Neural progenitor cell (in vitro differentiated cells): ENCODE measurements around the gene COL8A1. TPM values are rescaled to one million over a fixed set of nuclear protein-coding genes. Genes with fewer than 3 reads are reported as not detected.

Experiments used
- DNase-seq: peaks from one replicate; pipeline ENCODE4 v3.0.0-alpha.2; 2016; ENCODE audit warnings: low spot score
- H2AFZ ChIP-seq: fragments of 200-600 bp; sonication (generic); replicated peaks from 2 replicates; pipeline ENCODE4 v1.6.1; 2016; ENCODE audit warnings: antibody characterized with exemption
- H3F3A ChIP-seq: fragments of 200-600 bp; sonication (generic); 2 replicates; pipeline ENCODE4 v1.6.1; 2016; ENCODE audit warnings: antibody characterized with exemption, low read depth
- H3K27ac ChIP-seq: fragments of 200-600 bp; sonication (generic); 2 replicates; pipeline ENCODE4 v1.5.1; 2016; ENCODE audit warnings: mild to moderate bottlenecking
- H3K27me3 ChIP-seq: fragments of 200-600 bp; sonication (generic); 2 replicates; pipeline ENCODE4 v1.6.1; 2016; ENCODE audit warnings: mild to moderate bottlenecking, moderate library complexity
- H3K36me3 ChIP-seq: fragments of 200-600 bp; sonication (generic); 2 replicates; pipeline ENCODE4 v1.5.1; 2016
- H3K4me1 ChIP-seq: fragments of 200-600 bp; sonication (generic); 2 replicates; pipeline ENCODE4 v1.6.1; 2016; ENCODE audit warnings: mixed run types
- H3K4me2 ChIP-seq: fragments of 200-600 bp; sonication (generic); 2 replicates; pipeline ENCODE4 v1.6.1; 2016
- H3K4me3 ChIP-seq: fragments of 200-600 bp; sonication (generic); 2 replicates; pipeline ENCODE4 v1.5.1; 2016
- H3K79me2 ChIP-seq: fragments of 200-600 bp; sonication (generic); 2 replicates; pipeline ENCODE4 v1.6.1; 2016; ENCODE audit warnings: low read depth
- H3K9ac ChIP-seq: fragments of 200-600 bp; sonication (generic); 2 replicates; pipeline ENCODE4 v1.6.1; 2016
- H3K9me3 ChIP-seq: fragments of 200-600 bp; sonication (generic); 2 replicates; pipeline ENCODE4 v1.5.1; 2016; ENCODE audit warnings: low read depth
- H4K20me1 ChIP-seq: fragments of 200-600 bp; sonication (generic); 2 replicates; pipeline ENCODE4 v1.6.1; 2016; ENCODE audit warnings: low read depth
- H3K27ac Mint-ChIP-seq: 3 replicates; pipeline ENCODE4 v1.8.0; 2021; ENCODE audit warnings: mixed read lengths
- H3K27me3 Mint-ChIP-seq: 2 replicates; pipeline ENCODE4 v1.8.0; 2022; ENCODE audit warnings: low read depth, mild to moderate bottlenecking, inconsistent platforms, moderate library complexity, mixed read lengths; ENCODE audit not compliant: insufficient read depth
- H3K36me3 Mint-ChIP-seq: 3 replicates; pipeline ENCODE4 v1.8.0; 2021; ENCODE audit warnings: mixed read lengths
- H3K4me1 Mint-ChIP-seq: 3 replicates; pipeline ENCODE4 v1.8.0; 2021; ENCODE audit warnings: mixed read lengths
- H3K4me3 Mint-ChIP-seq: 3 replicates; pipeline ENCODE4 v1.8.0; 2021; ENCODE audit warnings: mild to moderate bottlenecking, moderate library complexity, mixed read lengths
- H3K9me3 Mint-ChIP-seq: 3 replicates; pipeline ENCODE4 v1.8.0; 2020; ENCODE audit warnings: mixed read lengths
- CTCF ChIP-seq: fragments of 200-600 bp; sonication (generic); IDR thresholded peaks from 2 replicates; pipeline ENCODE4 v1.5.1; 2017; ENCODE audit warnings: antibody characterized with exemption, mild to moderate bottlenecking
- EZH2 ChIP-seq: fragments of 200-600 bp; sonication (generic); IDR thresholded peaks from 2 replicates; pipeline ENCODE4 v1.6.1; 2017; ENCODE audit warnings: antibody characterized with exemption, mild to moderate bottlenecking, moderate library complexity
- EZH2phosphoT487 ChIP-seq: fragments of 200-600 bp; sonication (generic); IDR thresholded peaks from 2 replicates; pipeline ENCODE4 v1.6.1; 2017; ENCODE audit warnings: antibody characterized with exemption
- total RNA-seq: library from RNA; depleted of rRNA; stranded (reverse); fragments of >200 nt; gene quantifications from 2 replicates; pipeline ENCODE4 v1.2.3, GENCODE V29; 2015; ENCODE audit warnings: low replicate concordance

The COL8A1 gene
- total RNA-seq, 1 donor from 2014 or later = not detected

- H3K79me2 ChIP-seq = no peaks in the 10 kb centered on the region
- no peaks in the 10 kb centered on the region for H3K9me3 Mint-ChIP-seq
- TF ChIP-seq EZH2phosphoT487 (no peak), CTCF (no peak), EZH2 (no peak)
- H3K27ac Mint-ChIP-seq = no peak overlapping the region
- H3K36me3 Mint-ChIP-seq = no peaks in the 10 kb centered on the region
- peaks cover 3% of the 10 kb centered on the region for H3K4me1 Mint-ChIP-seq
- no peaks in the 10 kb centered on the region for H3K36me3 ChIP-seq
- DNase-seq = no peak
- H2AFZ ChIP-seq = no peak overlapping the region
- H4K20me1 ChIP-seq = no peaks in the 10 kb centered on the region
- H3K9me3 ChIP-seq = no peaks in the 10 kb centered on the region
- H3K4me3 Mint-ChIP-seq = no peak overlapping the region
- no peaks in the 10 kb centered on the region for H3K4me1 ChIP-seq
- H3K9ac ChIP-seq = no peak overlapping the region
- no peaks in the 10 kb centered on the region for H3K27me3 ChIP-seq
- H3K4me2 ChIP-seq = no peak overlapping the region
- H3K27me3 Mint-ChIP-seq = peaks cover 3% of the 10 kb centered on the region
- H3K27ac ChIP-seq = no peak overlapping the region
- no peak overlapping the region for H3K4me3 ChIP-seq
- no peaks in the 10 kb centered on the region for H3F3A ChIP-seq
These were observed 27.8 kb downstream of the COL8A1 start for GRCh38 chr3:99666201-99666600.

GRCh38 chr3:99668044-99668443 lies 29.6 kb downstream of the COL8A1 start:
- H3K9me3 Mint-ChIP-seq = no peaks in the 10 kb centered on the region
- no peaks in the 10 kb centered on the region for H3K79me2 ChIP-seq
- DNase-seq = no peak

GRCh38 chr3:99669879-99670555 lies 31.6 kb downstream of the COL8A1 start:
- no peaks in the 10 kb centered on the region for H3K36me3 ChIP-seq
- H3K9me3 ChIP-seq = no peaks in the 10 kb centered on the region
- Mint-ChIP-seq H3K27ac (no peak overlapping the region), H3K4me3 (no peak overlapping the region), H3K36me3 (no peaks in the 10 kb centered on the region), H3K9me3 (no peaks in the 10 kb centered on the region), H3K4me1 (peaks cover 3% of the 10 kb centered on the region), H3K27me3 (peaks cover 2% of the 10 kb centered on the region)
- TF ChIP-seq EZH2 (no peak), EZH2phosphoT487 (no peak), CTCF (no peak)
- no peak overlapping the region for H2AFZ ChIP-seq
- no peak overlapping the region for H3K4me2 ChIP-seq
- no peaks in the 10 kb centered on the region for H4K20me1 ChIP-seq
- H3K79me2 ChIP-seq = no peaks in the 10 kb centered on the region
- H3K27ac ChIP-seq = no peak overlapping the region
- no peaks in the 10 kb centered on the region for H3F3A ChIP-seq
- no peak overlapping the region for H3K4me3 ChIP-seq
- H3K27me3 ChIP-seq = no peaks in the 10 kb centered on the region
- DNase-seq = no peak
- H3K9ac ChIP-seq = no peak overlapping the region
- no peaks in the 10 kb centered on the region for H3K4me1 ChIP-seq

More at GRCh38 chr3:99668044-99668443, 29.6 kb downstream of the COL8A1 start:
- no peaks in the 10 kb centered on the region for H4K20me1 ChIP-seq
- H3F3A ChIP-seq = no peaks in the 10 kb centered on the region
- H3K36me3 ChIP-seq = no peaks in the 10 kb centered on the region
- no peaks in the 10 kb centered on the region for H3K4me1 ChIP-seq
- no peak for TF ChIP-seq EZH2phosphoT487
- no peak for TF ChIP-seq CTCF
- no peak for TF ChIP-seq EZH2
- H3K4me1 Mint-ChIP-seq = peaks cover 3% of the 10 kb centered on the region
- no peak overlapping the region for H3K27ac Mint-ChIP-seq
- H3K27ac ChIP-seq = no peak overlapping the region
- peaks cover 3% of the 10 kb centered on the region for H3K27me3 Mint-ChIP-seq
- no peaks in the 10 kb centered on the region for H3K27me3 ChIP-seq
- H3K9ac ChIP-seq = no peak overlapping the region
- H3K36me3 Mint-ChIP-seq = no peaks in the 10 kb centered on the region
- H3K4me3 Mint-ChIP-seq = no peak overlapping the region
- H3K4me3 ChIP-seq = no peak overlapping the region
- H2AFZ ChIP-seq = no peak overlapping the region
- H3K4me2 ChIP-seq = no peak overlapping the region
- no peaks in the 10 kb centered on the region for H3K9me3 ChIP-seq
